ENCODE measurements around the gene TSC22D1.

GRCh38 chr13:44448373-44448772 is 127.8 kb downstream of the TSC22D1 start:
- no peak for TF ChIP-seq CTCF (optimal IDR thresholded peaks at IDR 0.05 in 1 of 3, IDR thresholded peaks at IDR 0.05 in 1 of 3, conservative IDR thresholded peaks at IDR 0.05 in 1 of 3; ENCODE audit: extremely low read depth in 1 of 3, insufficient read depth in 2 of 3, low read length in 3 of 3)
- no peak for TF ChIP-seq EZH2 (IDR thresholded peaks at IDR 0.05; ENCODE audit: low read length)

Measured in keratinocyte (primary cell).